ENCODE measurements around the gene VEGFA. TPM values are rescaled to one million over a fixed set of nuclear protein-coding genes. Genes with fewer than 3 reads are reported as not detected.

The VEGFA gene
- total and polyA plus RNA-seq, 2 donors from 2014 or later: 36.3 to 111 TPM

DNA sequence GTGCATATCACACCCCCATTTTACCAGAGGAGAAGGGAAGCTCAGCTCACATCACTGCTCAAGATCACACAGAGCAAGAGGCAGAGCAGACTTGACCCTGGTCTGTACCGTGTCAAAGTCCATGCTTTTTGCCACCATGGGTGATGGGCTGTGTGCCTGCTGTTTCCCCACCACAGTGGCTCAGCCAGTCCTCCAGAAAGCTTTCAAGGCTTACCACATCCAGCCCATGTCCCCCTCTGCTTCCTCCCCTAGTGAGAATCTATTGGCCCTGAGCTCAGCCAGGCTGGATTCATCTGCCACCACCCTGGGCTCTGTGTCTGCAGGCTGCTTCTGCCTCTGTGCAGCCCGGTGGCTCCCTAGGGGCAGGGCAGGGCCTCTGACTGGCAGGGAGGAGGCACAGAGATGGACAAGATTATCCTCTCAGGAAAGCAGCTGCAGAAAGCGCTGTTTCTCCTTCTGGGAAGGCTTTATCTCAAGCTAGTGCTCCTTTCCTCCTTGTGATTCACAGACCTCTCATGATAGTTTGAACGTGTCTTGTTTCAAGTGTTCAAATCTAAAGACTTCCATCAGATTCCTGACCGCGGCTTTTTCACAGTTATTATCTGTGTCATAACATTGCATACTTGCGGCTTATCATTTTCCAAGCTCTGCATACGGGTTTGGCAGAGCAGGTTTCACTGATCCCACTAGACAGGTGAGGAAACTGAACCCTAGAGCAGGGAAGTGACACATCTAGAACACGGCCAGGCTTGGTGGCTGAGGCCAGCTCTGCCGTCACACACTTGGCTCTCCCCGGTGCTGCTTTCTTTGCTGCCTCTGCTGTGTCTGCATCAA lies 37.4 kb downstream of the VEGFA start:
- peak overlapping the region; percentile 15 to 66 for H3K27ac ChIP-seq (ENCODE audit: low read depth in 2 of 2, low read length in 2 of 2)
- intact Hi-C loops (cut with DNase I): no loop called here
- no peak overlapping the region for H3K4me3 ChIP-seq (ENCODE audit: low read length in 3 of 3)
- H3K36me3 ChIP-seq (ENCODE audit: control insufficient read depth in 2 of 3, insufficient read depth in 3 of 3, low read length in 3 of 3): no peaks in the 10 kb centered on the region
- no peak for FAIRE-seq
- TF ChIP-seq, protein P1, sequence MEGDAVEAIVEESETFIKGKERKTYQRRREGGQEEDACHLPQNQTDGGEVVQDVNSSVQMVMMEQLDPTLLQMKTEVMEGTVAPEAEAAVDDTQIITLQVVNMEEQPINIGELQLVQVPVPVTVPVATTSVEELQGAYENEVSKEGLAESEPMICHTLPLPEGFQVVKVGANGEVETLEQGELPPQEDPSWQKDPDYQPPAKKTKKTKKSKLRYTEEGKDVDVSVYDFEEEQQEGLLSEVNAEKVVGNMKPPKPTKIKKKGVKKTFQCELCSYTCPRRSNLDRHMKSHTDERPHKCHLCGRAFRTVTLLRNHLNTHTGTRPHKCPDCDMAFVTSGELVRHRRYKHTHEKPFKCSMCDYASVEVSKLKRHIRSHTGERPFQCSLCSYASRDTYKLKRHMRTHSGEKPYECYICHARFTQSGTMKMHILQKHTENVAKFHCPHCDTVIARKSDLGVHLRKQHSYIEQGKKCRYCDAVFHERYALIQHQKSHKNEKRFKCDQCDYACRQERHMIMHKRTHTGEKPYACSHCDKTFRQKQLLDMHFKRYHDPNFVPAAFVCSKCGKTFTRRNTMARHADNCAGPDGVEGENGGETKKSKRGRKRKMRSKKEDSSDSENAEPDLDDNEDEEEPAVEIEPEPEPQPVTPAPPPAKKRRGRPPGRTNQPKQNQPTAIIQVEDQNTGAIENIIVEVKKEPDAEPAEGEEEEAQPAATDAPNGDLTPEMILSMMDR (IDR thresholded peaks at IDR 0.05; ENCODE audit: borderline replicate concordance, extremely low read depth, insufficient read depth): no peak
- DNase-seq: no peak
- peaks cover 0 to 45% (median 32%) of the 10 kb centered on the region in 3 donors for H3K4me1 ChIP-seq (ENCODE audit: control insufficient read depth in 2 of 3, insufficient read depth in 2 of 3, low read depth in 1 of 3, low read length in 3 of 3)
- H3K27me3 ChIP-seq (ENCODE audit: control insufficient read depth, insufficient read depth, low read length): no peaks in the 10 kb centered on the region
- no peaks in the 10 kb centered on the region for H3K9me3 ChIP-seq (ENCODE audit: control insufficient read depth in 2 of 3, insufficient read depth in 1 of 3, low read length in 3 of 3)
- H3K9ac ChIP-seq (ENCODE audit: low read length in 3 of 3): no peak overlapping the region

DNA sequence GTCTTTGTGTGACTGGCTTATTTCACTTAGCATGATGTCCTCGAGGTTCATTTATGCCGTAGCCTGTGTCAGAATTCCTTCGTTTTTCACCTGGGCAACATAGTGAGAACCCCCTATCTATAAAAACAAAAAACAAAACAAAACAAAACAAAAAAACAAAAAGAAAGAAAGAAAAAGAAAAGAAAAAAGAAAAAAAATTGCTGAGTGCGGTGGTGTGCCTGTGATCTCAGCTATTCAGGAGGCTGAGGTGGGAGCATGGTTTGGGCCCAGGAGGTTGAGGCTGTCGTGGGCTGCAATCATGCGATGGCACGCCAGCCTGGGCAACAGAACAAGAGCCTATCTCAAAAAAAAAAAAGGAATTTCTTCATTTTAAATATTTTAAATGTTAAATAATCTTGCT lies 38.4 kb downstream of the VEGFA start:
- intact Hi-C loops (cut with DNase I): no loop called here
- Histone ChIP-seq H3K4me1 (ENCODE audit: control insufficient read depth in 2 of 3, insufficient read depth in 2 of 3, low read depth in 1 of 3, low read length in 3 of 3) (peaks cover 0 to 45% (median 31%) of the 10 kb centered on the region in 3 donors), H3K27me3 (ENCODE audit: control insufficient read depth, insufficient read depth, low read length) (no peaks in the 10 kb centered on the region), H3K9ac (ENCODE audit: low read length in 3 of 3) (no peak overlapping the region), H3K4me3 (ENCODE audit: low read length in 3 of 3) (no peak overlapping the region), H3K27ac (ENCODE audit: low read depth in 2 of 2, low read length in 2 of 2) (no peak overlapping the region), H3K9me3 (ENCODE audit: control insufficient read depth in 2 of 3, insufficient read depth in 1 of 3, low read length in 3 of 3) (no peaks in the 10 kb centered on the region), H3K36me3 (ENCODE audit: control insufficient read depth in 2 of 3, insufficient read depth in 3 of 3, low read length in 3 of 3) (no peaks in the 10 kb centered on the region)
- no peak for DNase-seq
- no peak for FAIRE-seq
- TF ChIP-seq, protein P1 (IDR thresholded peaks at IDR 0.05; ENCODE audit: borderline replicate concordance, extremely low read depth, insufficient read depth): no peak

DNA sequence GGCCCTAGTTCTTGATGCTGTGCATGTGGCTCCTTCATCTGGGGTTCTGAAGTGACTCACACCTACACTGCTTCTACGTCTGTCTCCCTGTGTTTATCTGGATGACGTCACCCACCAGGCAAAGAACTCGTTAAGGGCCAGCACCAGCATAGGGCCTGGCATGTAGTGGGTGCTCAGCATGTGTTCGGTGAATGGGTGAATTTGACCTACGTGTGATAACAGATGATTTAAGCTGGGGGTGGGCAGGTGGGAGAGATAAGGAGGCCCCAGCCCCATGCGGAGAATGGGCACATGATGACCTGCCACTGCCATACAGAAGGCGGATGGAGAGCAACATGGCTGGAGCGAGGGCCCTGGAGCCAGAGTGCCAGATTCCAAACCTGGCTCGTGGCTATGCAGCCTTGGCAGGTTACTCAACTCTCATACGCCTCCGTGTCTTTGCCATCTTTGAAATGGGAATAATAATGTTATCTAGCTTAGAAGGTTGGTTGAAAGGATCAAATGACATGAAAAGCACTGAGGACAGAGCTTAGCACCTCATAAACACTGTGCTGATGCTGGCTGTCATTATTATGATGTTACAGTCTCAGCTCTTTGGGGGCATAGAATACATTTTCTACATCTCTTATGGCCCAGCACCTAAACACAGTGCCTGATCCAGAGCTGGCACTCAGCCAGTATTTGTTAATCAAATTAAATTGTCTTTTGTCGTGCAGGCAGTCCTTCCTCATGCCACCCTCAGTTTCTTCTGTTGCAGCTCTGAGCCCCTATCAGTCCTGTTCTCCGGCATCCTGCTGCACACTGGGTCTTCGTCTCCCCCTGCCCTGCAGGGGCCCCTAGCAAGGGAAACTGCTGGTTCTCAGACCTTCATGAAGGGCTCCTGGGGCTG lies 39.6 kb downstream of the VEGFA start:
- H3K9ac ChIP-seq (ENCODE audit: low read length in 3 of 3): no peak overlapping the region
- no peak for FAIRE-seq
- no peaks in the 10 kb centered on the region for H3K36me3 ChIP-seq (ENCODE audit: control insufficient read depth in 2 of 3, insufficient read depth in 3 of 3, low read length in 3 of 3)
- H3K4me3 ChIP-seq (ENCODE audit: low read length in 3 of 3): no peak overlapping the region
- intact Hi-C loops (cut with DNase I): no loop called here
- no peaks in the 10 kb centered on the region for H3K27me3 ChIP-seq (ENCODE audit: control insufficient read depth, insufficient read depth, low read length)
- peaks cover 0 to 33% (median 23%) of the 10 kb centered on the region in 3 donors for H3K4me1 ChIP-seq (ENCODE audit: control insufficient read depth in 2 of 3, insufficient read depth in 2 of 3, low read depth in 1 of 3, low read length in 3 of 3)
- H3K9me3 ChIP-seq (ENCODE audit: control insufficient read depth in 2 of 3, insufficient read depth in 1 of 3, low read length in 3 of 3): no peaks in the 10 kb centered on the region
- TF ChIP-seq, protein P1 (IDR thresholded peaks at IDR 0.05; ENCODE audit: borderline replicate concordance, extremely low read depth, insufficient read depth): no peak
- no peak overlapping the region for H3K27ac ChIP-seq (ENCODE audit: low read depth in 2 of 2, low read length in 2 of 2)
- DNase-seq: no peak

Measured in kidney (tissue), 14 donors.